Duodenal mucosa (tissue), 2 donors: ENCODE data around the gene TRMT13.

Experiments
- H3K27ac ChIP-seq: one replicate; pipeline ENCODE4 v1.7.0; 2013; ENCODE audit warnings: low read depth, low read length
- H3K27me3 ChIP-seq, 2 donors: one replicate each; pipeline ENCODE4 v1.7.0; 2013; ENCODE audit warnings: low read length in 2 of 2, control low read depth in 1 of 2; ENCODE audit not compliant: insufficient read depth in 2 of 2, control insufficient read depth in 1 of 2
- H3K36me3 ChIP-seq, 2 donors: one replicate each; pipeline ENCODE4 v1.7.0; 2013; ENCODE audit warnings: low read length in 2 of 2, control low read depth in 1 of 2; ENCODE audit not compliant: insufficient read depth in 2 of 2, control insufficient read depth in 1 of 2
- H3K4me1 ChIP-seq, 2 donors: one replicate each; pipeline ENCODE4 v1.7.0; 2013; ENCODE audit warnings: low read length in 2 of 2, control low read depth in 1 of 2; ENCODE audit not compliant: insufficient read depth in 2 of 2, control insufficient read depth in 1 of 2
- H3K4me3 ChIP-seq, 2 donors: one replicate each; pipeline ENCODE4 v1.7.0; 2013; ENCODE audit warnings: low read length in 2 of 2, low read depth in 1 of 2
- H3K9ac ChIP-seq, 2 donors: one replicate each; pipeline ENCODE4 v1.7.0; 2013; ENCODE audit warnings: low read length in 2 of 2, low read depth in 1 of 2
- H3K9me3 ChIP-seq, 2 donors: one replicate each; pipeline ENCODE4 v1.7.0; 2013; ENCODE audit warnings: low read length in 2 of 2, control low read depth in 1 of 2; ENCODE audit not compliant: control insufficient read depth in 1 of 2

TRMT13 gene

GRCh38 chr1:100152271-100152670, 19.3 kb downstream of the TRMT13 start:
- H3K4me1 ChIP-seq: no peaks in the 10 kb centered on the region
- H3K36me3 ChIP-seq: peaks cover 5 to 20% of the 10 kb centered on the region in 2 donors
- H3K27me3 ChIP-seq: no peaks in the 10 kb centered on the region
- no peak overlapping the region for H3K4me3 ChIP-seq
- no peak overlapping the region for H3K9ac ChIP-seq
- H3K27ac ChIP-seq: no peak overlapping the region
- no peaks in the 10 kb centered on the region for H3K9me3 ChIP-seq

DNA sequence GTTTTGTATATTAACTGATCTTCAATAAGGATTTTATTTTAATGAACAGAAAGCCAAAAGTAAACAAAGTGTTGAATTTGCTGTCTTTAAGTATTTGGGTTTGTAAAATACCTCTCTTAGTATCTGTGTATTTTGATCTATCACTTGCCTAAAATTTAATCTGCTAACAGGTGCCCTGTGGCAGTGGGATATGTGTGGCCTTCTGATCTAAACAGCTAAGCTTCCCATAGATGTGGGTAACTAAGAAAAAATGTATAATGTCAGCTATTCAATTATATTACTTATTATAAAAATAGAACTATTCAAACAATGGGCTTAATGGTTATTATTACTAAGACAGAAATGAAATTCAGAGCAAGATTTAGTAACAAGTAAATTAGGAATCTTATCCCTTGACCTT, 29.9 kb downstream of the TRMT13 start:
- H3K4me1 ChIP-seq: no peaks in the 10 kb centered on the region
- no peak overlapping the region for H3K9ac ChIP-seq
- H3K27me3 ChIP-seq: no peaks in the 10 kb centered on the region
- H3K9me3 ChIP-seq: no peaks in the 10 kb centered on the region
- H3K27ac ChIP-seq: no peak overlapping the region
- no peaks in the 10 kb centered on the region for H3K36me3 ChIP-seq
- no peak overlapping the region for H3K4me3 ChIP-seq

GRCh38 chr1:100164216-100164615, 31.3 kb downstream of the TRMT13 start:
- Histone ChIP-seq H3K9ac (no peak overlapping the region), H3K9me3 (no peaks in the 10 kb centered on the region), H3K36me3 (no peaks in the 10 kb centered on the region), H3K4me3 (no peak overlapping the region), H3K27me3 (no peaks in the 10 kb centered on the region), H3K4me1 (no peaks in the 10 kb centered on the region), H3K27ac (no peak overlapping the region)

- Histone ChIP-seq H3K4me3 (no peak overlapping the region), H3K9me3 (no peaks in the 10 kb centered on the region), H3K27me3 (no peaks in the 10 kb centered on the region), H3K9ac (no peak overlapping the region), H3K36me3 (no peaks in the 10 kb centered on the region), H3K27ac (no peak overlapping the region), H3K4me1 (no peaks in the 10 kb centered on the region)
These were observed 31.7 kb downstream of the TRMT13 start for GRCh38 chr1:100164702-100165101.

GRCh38 chr1:100168051-100168450, 35.1 kb downstream of the TRMT13 start:
- H3K27ac ChIP-seq: no peak overlapping the region
- no peaks in the 10 kb centered on the region for H3K36me3 ChIP-seq

DNA sequence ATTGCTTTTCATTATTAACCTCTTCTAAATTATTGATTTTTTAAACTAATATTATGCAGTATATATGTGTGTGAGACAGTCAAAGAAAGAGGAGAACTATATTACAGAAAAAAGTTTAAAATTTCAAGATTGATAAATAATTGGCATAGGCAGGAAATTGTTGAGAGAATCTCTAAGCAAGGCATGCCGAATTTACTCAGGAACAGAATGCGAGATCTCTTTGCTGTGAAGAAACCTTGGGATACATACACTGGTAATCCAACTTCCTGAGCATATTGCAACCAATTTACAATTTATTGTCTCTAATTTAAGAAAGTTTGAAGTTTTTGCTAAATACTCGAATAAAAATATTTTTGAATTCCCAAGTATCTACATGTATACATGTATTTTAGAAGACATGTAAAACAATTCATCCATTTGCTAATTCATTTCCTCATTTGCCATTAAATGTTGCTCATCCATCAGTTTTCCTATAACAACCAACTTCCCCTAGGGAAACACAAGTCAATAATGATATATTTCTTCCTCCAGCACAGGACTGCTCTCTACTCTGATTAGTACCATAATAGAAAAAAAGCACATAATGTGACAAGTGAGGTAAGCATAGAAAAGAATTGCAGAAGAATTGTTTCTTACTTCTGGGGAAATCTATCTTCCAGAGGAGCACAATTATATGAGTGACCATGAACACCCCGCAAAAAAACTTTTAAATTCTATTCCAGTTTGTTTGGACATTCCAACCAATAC, 44.5 kb downstream of the TRMT13 start:
- Histone ChIP-seq H3K9ac (no peak overlapping the region), H3K9me3 (no peaks in the 10 kb centered on the region), H3K36me3 (no peaks in the 10 kb centered on the region), H3K27ac (no peak overlapping the region), H3K27me3 (no peaks in the 10 kb centered on the region), H3K4me3 (no peak overlapping the region), H3K4me1 (no peaks in the 10 kb centered on the region)

More at GRCh38 chr1:100168051-100168450, 35.1 kb downstream of the TRMT13 start:
- H3K4me1 ChIP-seq: no peaks in the 10 kb centered on the region
- no peaks in the 10 kb centered on the region for H3K27me3 ChIP-seq
- H3K9ac ChIP-seq: no peak overlapping the region
- no peaks in the 10 kb centered on the region for H3K9me3 ChIP-seq
- no peak overlapping the region for H3K4me3 ChIP-seq

DNA sequence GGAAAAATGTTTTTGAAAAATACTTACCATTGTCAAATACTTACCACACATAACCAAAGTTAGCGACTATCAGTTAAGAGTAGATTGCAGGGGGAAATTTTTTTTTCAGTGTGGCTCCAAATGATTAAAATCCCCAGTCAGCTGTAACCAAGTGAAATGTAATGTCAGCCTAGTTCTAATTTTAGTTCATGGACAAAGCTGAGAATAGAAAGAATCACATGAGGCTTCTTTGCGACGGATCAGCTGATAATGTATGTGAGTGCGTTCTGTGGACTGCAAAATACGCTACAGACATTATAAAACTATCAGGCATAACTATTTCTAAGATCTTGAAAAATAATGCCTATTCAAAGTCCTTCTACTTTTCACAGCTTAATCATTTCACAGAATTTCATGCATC, 45.1 kb downstream of the TRMT13 start, which contains the start of gene LRRC39:
TSS of gene LRRC39 (minus strand) at position 166 of the 400 bp plus-strand sequence. CDS start 9,740 bp downstream, outside the sequence.
- Histone ChIP-seq H3K27ac (no peak within 1 kb of the TSS), H3K9me3 (no peaks in the 10 kb centered on the region), H3K9ac (no peak within 1 kb of the TSS), H3K4me3 (no peak within 1 kb of the TSS), H3K36me3 (no peaks in the 10 kb centered on the region), H3K4me1 (no peaks in the 10 kb centered on the region), H3K27me3 (no peaks in the 10 kb centered on the region)

- Histone ChIP-seq H3K36me3 (no peaks in the 10 kb centered on the region), H3K4me1 (no peaks in the 10 kb centered on the region), H3K4me3 (no peak overlapping the region), H3K9me3 (no peaks in the 10 kb centered on the region), H3K9ac (no peak overlapping the region), H3K27ac (no peak overlapping the region), H3K27me3 (no peaks in the 10 kb centered on the region)
These were observed 50.4 kb downstream of the TRMT13 start for GRCh38 chr1:100183370-100183769.

DNA sequence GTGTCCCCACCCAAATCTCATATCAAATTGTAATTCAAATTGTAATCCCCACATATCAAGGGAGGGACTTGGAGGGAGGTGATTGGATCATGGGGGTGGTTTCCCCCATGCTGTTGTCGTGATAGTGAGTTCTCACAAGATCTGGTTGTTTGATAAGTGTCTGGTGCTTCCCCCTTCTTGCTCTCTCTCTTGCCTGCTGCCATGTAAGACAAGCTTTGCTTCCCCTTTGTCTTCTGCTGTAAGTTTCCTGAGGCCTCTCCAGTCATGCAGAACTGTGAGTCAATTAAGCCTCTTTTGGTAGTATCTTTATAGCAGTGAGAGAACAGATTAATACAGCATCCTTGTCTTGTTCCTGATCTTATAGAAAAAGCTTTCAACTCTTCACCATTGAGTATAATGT, 51.6 kb downstream of the TRMT13 start:
- Histone ChIP-seq H3K4me3 (no peak overlapping the region), H3K27ac (no peak overlapping the region), H3K9me3 (no peaks in the 10 kb centered on the region), H3K36me3 (no peaks in the 10 kb centered on the region), H3K4me1 (no peaks in the 10 kb centered on the region), H3K9ac (no peak overlapping the region), H3K27me3 (no peaks in the 10 kb centered on the region)

DNA sequence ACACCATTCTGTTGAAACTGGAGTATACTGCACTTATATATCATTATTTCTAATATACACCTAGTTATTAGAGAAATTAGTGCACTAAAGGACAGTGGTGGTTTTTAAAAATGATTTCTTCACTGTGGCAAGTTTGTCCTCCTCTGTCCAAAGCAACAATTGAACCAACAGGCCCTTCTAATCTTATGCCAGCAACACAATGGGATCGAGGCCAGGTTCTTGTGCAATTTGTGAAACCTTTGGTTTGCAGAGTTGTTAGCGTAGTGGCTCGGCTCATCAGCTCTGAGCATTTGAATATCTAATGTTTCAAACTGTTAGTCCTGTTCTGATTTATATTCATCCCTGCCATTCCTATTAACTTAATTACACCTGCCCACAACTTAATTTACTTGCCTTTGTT, 54.9 kb downstream of the TRMT13 start:
- Histone ChIP-seq H3K4me3 (no peak overlapping the region), H3K36me3 (no peaks in the 10 kb centered on the region), H3K27me3 (no peaks in the 10 kb centered on the region), H3K4me1 (no peaks in the 10 kb centered on the region), H3K9ac (no peak overlapping the region), H3K9me3 (no peaks in the 10 kb centered on the region), H3K27ac (no peak overlapping the region)
